Activated CD8-positive, alpha-beta memory T cell treated with anti-CD3 and anti-CD28 coated beads for 36 hours (primary cell): Measurements from ENCODE around the gene TYMP. TPM values are rescaled to one million over a fixed set of nuclear protein-coding genes. Genes with fewer than 3 reads are reported as not detected.
"Not testable (repeated sequence)": the region's sequence is repeated elsewhere in the genome, so short reads cannot be mapped to it uniquely, and the experiment has no call there.

Source experiments
- CTCF ChIA-PET: fragments of 350-600 bp; sonication (Branson Sonifier 250); formaldehyde crosslinking; loops from one replicate; lab custom pipeline; 2021; ENCODE audit warnings: antibody characterized with exemption; lab: Charles Lee
- POLR2A ChIA-PET: fragments of 350-600 bp; sonication (Branson Sonifier 250); formaldehyde crosslinking; loops from one replicate; lab custom pipeline; 2021; ENCODE audit warnings: antibody characterized with exemption; lab: Charles Lee
- total RNA-seq, 2 experiments: library from RNA; stranded (reverse); gene quantifications; one replicate each; pipeline ENCODE4 v1.2.3, GENCODE V29; 2021

The TYMP gene
- total RNA-seq, 2 experiments from 2014 or later = 89.6 to 89.7 TPM

- ChIA-PET POLR2A (interaction anchor here (0.7 kb wide), 1 partner anchor 15 kb away, joined by 3 read pairs; the partner anchor contains the start of genes LMF2 and NCAPH2), CTCF (no interaction called here)
Measured at GRCh38 chr22:50522806-50523438, 6.9 kb downstream of the TYMP start.

GRCh38 chr22:50522208-50522805, 7.5 kb downstream of the TYMP start:
- ChIA-PET CTCF (no interaction called here), POLR2A (interaction anchor here (0.7 kb wide), 1 partner anchor 14 kb away, joined by 3 read pairs; the partner anchor contains the start of genes LMF2 and NCAPH2)

- POLR2A ChIA-PET = no interaction called here
- CTCF ChIA-PET = no interaction called here
Measured at GRCh38 chr22:50521710-50522109, 8.1 kb downstream of the TYMP start.

GRCh38 chr22:50520826-50521453, 8.9 kb downstream of the TYMP start:
- ChIA-PET CTCF (no interaction called here), POLR2A (no interaction called here)

GRCh38 chr22:50520184-50520583, 9.6 kb downstream of the TYMP start:
- POLR2A ChIA-PET = not testable (repeated sequence)

GRCh38 chr22:50519151-50519550, 10.7 kb downstream of the TYMP start:
- POLR2A ChIA-PET = no interaction called here
- CTCF ChIA-PET = no interaction called here

More at GRCh38 chr22:50520184-50520583, 9.6 kb downstream of the TYMP start:
- CTCF ChIA-PET = interaction anchor here (0.7 kb wide), 1 partner anchor 12 kb away, joined by 3 read pairs; the partner anchor contains the start of gene LMF2

- CTCF ChIA-PET = no interaction called here
- POLR2A ChIA-PET = no interaction called here
Measured at GRCh38 chr22:50518606-50519005, 11.2 kb downstream of the TYMP start.

- ChIA-PET CTCF (no interaction called here), POLR2A (no interaction called here)
Measured at GRCh38 chr22:50517495-50518260, 12.1 kb downstream of the TYMP start.

GRCh38 chr22:50516891-50517290, 12.9 kb downstream of the TYMP start:
- CTCF ChIA-PET = interaction anchor here (0.7 to 0.9 kb wide), 2 partner anchors 19 to 103 kb away, joined by 3 to 4 read pairs; no protein-coding TSS in a partner anchor
- POLR2A ChIA-PET = no interaction called here

- ChIA-PET POLR2A (interaction anchor here (1.1 kb wide), 1 partner anchor 10 kb away, joined by 3 read pairs; the partner anchor contains the start of gene SCO2), CTCF (interaction anchor here (0.9 to 1.3 kb wide), 2 partner anchors 18 to 47 kb away, joined by 3 to 6 read pairs; partner anchors contain the start of gene SYCE3)
Measured at GRCh38 chr22:50516068-50516467, 13.7 kb downstream of the TYMP start.

GRCh38 chr22:50513175-50513574, 16.6 kb downstream of the TYMP start:
- ChIA-PET CTCF (interaction anchor here (0.6 kb wide), 1 partner anchor 12 kb away, joined by 3 read pairs; the partner anchor contains the start of gene SCO2), POLR2A (interaction anchor here (0.8 kb wide), 1 partner anchor 40 kb away, joined by 4 read pairs; no protein-coding TSS in a partner anchor)

- ChIA-PET CTCF (interaction anchor here (0.8 to 2.8 kb wide), 6 partner anchors 11 to 119 kb away, joined by 3 to 32 read pairs (median 4); partner anchors contain the start of genes ARSA, SCO2 and SYCE3), POLR2A (interaction anchor here (0.6 to 4.7 kb wide), 8 partner anchors 17 to 264 kb away, joined by 3 to 69 read pairs (median 4); partner anchors contain the start of genes SCO2, TUBGCP6 and TYMP)
Measured at GRCh38 chr22:50508897-50509296, 20.9 kb downstream of the TYMP start.

GRCh38 chr22:50507991-50508884, 21.6 kb downstream of the TYMP start, which contains the start of gene NCAPH2:
Gene NCAPH2 (plus strand): TSS chr22:50508224. CDS start chr22:50508338, 114 bp downstream.
- ChIA-PET CTCF (interaction anchor here (0.6 to 2.8 kb wide), 9 partner anchors 10 to 127 kb away, joined by 3 to 32 read pairs (median 4); partner anchors contain the start of genes SCO2 and SYCE3), POLR2A (interaction anchor here (0.5 to 4.7 kb wide), 18 partner anchors 14 to 264 kb away, joined by 3 to 69 read pairs (median 3); partner anchors contain the start of genes ADM2, SCO2, SYCE3 and TUBGCP6)

GRCh38 chr22:50507421-50507990, 22.3 kb downstream of the TYMP start, which contains the start of gene LMF2:
Gene LMF2 (minus strand): TSS chr22:50507702. CDS start chr22:50507675, 27 bp downstream.
- POLR2A ChIA-PET = interaction anchor here (0.5 to 4.7 kb wide), 15 partner anchors 15 to 263 kb away, joined by 3 to 69 read pairs (median 3); partner anchors contain the start of genes ADM2, SCO2, SYCE3 and TUBGCP6
- CTCF ChIA-PET = interaction anchor here (0.6 to 2.8 kb wide), 9 partner anchors 10 to 126 kb away, joined by 3 to 32 read pairs (median 4); partner anchors contain the start of genes SCO2 and SYCE3

GRCh38 chr22:50506611-50507420, 23.0 kb downstream of the TYMP start:
- POLR2A ChIA-PET = interaction anchor here (2.0 to 4.7 kb wide), 2 partner anchors 19 to 114 kb away, joined by 8 to 69 read pairs; partner anchors contain the start of gene SCO2
- CTCF ChIA-PET = interaction anchor here (1.0 to 1.3 kb wide), 3 partner anchors 9 to 36 kb away, joined by 3 to 4 read pairs (median 3); no protein-coding TSS in a partner anchor
